Endothelial cell of umbilical vein (primary cell): ENCODE measurements around the gene SGCD.

Experiments
- POLR2AphosphoS5 ChIP-seq: IDR thresholded peaks from 2 replicates; pipeline ENCODE4 v1.6.1; 2012; ENCODE audit warnings: low read depth, mild to moderate bottlenecking, control low read depth, low read length, moderate library complexity; ENCODE audit not compliant: insufficient read depth
- TF ChIP-seq, protein P1 (sequence below), 2 donors: IDR thresholded peaks; 1 replicate in 1 of 2; 2 replicates in 1 of 2; pipeline ENCODE4 v1.5.1; 2011; ENCODE audit warnings: low read length in 2 of 2, mild to moderate bottlenecking in 2 of 2, moderate library complexity in 2 of 2, control low read depth in 1 of 2, inconsistent platforms in 1 of 2, low read depth in 1 of 2; ENCODE audit not compliant: insufficient read depth in 1 of 2; ENCODE audit errors: extremely low read depth in 1 of 2

GRCh38 chr5:156669416-156669815 is 342.5 kb downstream of the SGCD start:
- TF ChIP-seq, protein P1, sequence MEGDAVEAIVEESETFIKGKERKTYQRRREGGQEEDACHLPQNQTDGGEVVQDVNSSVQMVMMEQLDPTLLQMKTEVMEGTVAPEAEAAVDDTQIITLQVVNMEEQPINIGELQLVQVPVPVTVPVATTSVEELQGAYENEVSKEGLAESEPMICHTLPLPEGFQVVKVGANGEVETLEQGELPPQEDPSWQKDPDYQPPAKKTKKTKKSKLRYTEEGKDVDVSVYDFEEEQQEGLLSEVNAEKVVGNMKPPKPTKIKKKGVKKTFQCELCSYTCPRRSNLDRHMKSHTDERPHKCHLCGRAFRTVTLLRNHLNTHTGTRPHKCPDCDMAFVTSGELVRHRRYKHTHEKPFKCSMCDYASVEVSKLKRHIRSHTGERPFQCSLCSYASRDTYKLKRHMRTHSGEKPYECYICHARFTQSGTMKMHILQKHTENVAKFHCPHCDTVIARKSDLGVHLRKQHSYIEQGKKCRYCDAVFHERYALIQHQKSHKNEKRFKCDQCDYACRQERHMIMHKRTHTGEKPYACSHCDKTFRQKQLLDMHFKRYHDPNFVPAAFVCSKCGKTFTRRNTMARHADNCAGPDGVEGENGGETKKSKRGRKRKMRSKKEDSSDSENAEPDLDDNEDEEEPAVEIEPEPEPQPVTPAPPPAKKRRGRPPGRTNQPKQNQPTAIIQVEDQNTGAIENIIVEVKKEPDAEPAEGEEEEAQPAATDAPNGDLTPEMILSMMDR (IDR thresholded peaks at IDR 0.05; ENCODE audit: extremely low read depth in 1 of 2, insufficient read depth in 1 of 2, low read depth in 1 of 2, low read length in 2 of 2), result no peak
- no peak for TF ChIP-seq POLR2AphosphoS5
